Dendritic cell treated with granulocyte-macrophage colony-stimulating factor and Interleukin-4, amounts not matched to agents 40 ng/mL and 50 ng/mL, for 4 days (primary cell): ENCODE data around the gene CUL9.

Experiments
- H3K27ac Mint-ChIP-seq: one replicate; pipeline ENCODE4 v1.8.0; 2022; ENCODE audit warnings: mild to moderate bottlenecking, mixed read lengths
- H3K27me3 Mint-ChIP-seq: one replicate; pipeline ENCODE4 v1.8.0; 2022; ENCODE audit warnings: mild to moderate bottlenecking, mixed read lengths
- H3K36me3 Mint-ChIP-seq: one replicate; pipeline ENCODE4 v1.8.0; 2022; ENCODE audit warnings: low read depth, mixed read lengths
- H3K4me1 Mint-ChIP-seq: one replicate; pipeline ENCODE4 v1.8.0; 2022; ENCODE audit warnings: low read depth, mixed read lengths
- H3K4me3 Mint-ChIP-seq: one replicate; pipeline ENCODE4 v1.8.0; 2022; ENCODE audit warnings: mild to moderate bottlenecking, moderate library complexity, mixed read lengths
- H3K9me3 Mint-ChIP-seq: one replicate; pipeline ENCODE4 v1.8.0; 2022; ENCODE audit warnings: mixed read lengths
- intact Hi-C: fragments of 100-400 bp; cut with micrococcal nuclease; formaldehyde crosslinking; loops from one replicate; pipeline ENCODE4 v1.15.0; 2022

The CUL9 gene

DNA sequence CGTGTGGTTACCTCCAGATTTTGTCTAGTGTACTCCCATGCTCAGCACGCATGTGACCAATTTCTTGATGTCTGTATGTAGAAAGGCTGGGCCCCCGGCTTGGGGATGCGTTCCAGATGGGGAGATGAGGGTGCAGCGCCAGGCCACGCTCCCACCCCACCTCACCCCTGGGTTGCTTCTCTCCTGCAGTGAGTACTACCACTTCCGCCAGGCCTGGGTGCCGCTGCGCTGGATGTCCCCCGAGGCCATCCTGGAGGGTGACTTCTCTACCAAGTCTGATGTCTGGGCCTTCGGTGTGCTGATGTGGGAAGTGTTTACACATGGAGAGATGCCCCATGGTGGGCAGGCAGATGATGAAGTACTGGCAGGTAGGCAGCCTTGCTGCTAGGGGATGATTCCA lies 22.4 kb upstream of the CUL9 start:
- intact Hi-C loops, result no loop called here
- Mint-ChIP-seq H3K4me1 (no peaks in the 10 kb centered on the region), H3K27me3 (peaks cover 3% of the 10 kb centered on the region), H3K36me3 (no peaks in the 10 kb centered on the region), H3K9me3 (no peaks in the 10 kb centered on the region), H3K27ac (no peak overlapping the region), H3K4me3 (no peak overlapping the region)

DNA sequence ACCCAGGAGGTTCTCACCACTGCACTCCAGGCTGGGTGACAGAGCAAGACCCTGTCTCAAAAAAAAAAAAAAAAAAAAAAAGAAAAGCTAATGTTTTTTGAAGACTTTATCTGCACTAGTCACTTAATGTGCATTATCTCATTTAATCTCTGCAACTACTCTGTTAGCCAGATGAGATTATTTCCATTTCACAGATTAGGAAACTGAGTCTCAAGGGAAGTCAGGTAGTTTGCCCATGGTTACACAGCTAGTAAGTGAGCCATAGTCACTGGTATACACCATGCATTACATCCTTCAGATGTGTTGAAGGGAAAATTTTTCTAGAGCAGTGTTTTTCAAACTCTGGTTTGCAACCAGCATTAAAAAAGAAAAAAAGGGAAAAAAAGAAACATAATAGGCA lies 18.1 kb upstream of the CUL9 start:
- no peaks in the 10 kb centered on the region for H3K4me1 Mint-ChIP-seq
- intact Hi-C loops, result no loop called here
- H3K9me3 Mint-ChIP-seq, result no peaks in the 10 kb centered on the region

GRCh38 chr6:43170417-43170930 lies 11.5 kb upstream of the CUL9 start:
- peak overlapping the region; percentile 95 for H3K4me3 Mint-ChIP-seq
- H3K27ac Mint-ChIP-seq, result peak overlapping the region; percentile 95
- H3K9me3 Mint-ChIP-seq, result no peaks in the 10 kb centered on the region
- intact Hi-C loops, result loop anchor here (5.0 kb wide), 1 partner anchor 57 kb away; the partner anchor contains the start of gene DNPH1
- peaks cover 40% of the 10 kb centered on the region for H3K36me3 Mint-ChIP-seq
- peaks cover 41% of the 10 kb centered on the region for H3K4me1 Mint-ChIP-seq
- H3K27me3 Mint-ChIP-seq, result no peaks in the 10 kb centered on the region

More for the DNA sequence above, 18.1 kb upstream of the CUL9 start:
- Mint-ChIP-seq H3K36me3 (no peaks in the 10 kb centered on the region), H3K27me3 (peaks cover 3% of the 10 kb centered on the region), H3K4me3 (no peak overlapping the region), H3K27ac (no peak overlapping the region)

DNA sequence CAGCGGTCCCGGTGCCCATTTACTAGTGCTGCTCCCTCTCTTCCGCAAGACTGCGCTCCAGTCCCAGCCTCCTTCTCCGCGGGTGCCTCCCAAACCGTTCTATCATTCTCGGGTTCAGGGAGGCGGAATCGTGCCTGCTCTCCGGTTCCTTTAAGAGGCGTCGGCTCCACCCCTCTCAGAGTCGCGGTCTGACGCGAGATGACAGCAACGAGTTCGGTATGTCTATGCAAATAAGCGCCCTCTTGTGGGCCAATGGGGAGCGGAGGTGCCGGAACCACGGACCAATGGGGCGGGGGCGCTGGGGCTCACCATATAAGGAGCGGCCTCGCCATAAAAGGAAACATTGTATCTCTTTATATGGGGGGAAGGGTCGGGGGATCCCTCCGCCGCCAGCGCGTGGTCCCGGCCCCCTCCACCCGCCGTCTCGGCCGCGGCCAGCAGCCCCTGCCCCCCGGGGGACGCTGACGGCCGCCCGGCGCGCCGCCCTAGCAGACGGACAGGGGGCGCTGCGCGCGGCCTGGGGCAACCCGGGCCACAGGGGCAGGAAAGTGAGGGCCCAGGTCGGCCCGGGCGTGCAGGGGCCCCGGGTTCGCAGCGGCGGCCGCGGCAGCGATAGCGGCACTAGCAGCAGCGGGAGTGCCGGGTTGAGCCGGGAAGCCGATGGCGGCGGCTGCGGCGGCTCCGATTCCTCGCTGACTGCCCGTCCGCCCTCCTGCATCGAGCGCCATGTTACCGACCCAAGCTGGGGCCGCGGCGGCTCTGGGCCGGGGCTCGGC lies 10.9 kb upstream of the CUL9 start, which contains the start of gene SRF:
Gene SRF, plus strand, starts transcription at position 339 of the 776 bp plus-strand sequence. Its CDS starts 388 bp downstream, at position 727.
- peak within 1 kb of the TSS; percentile 95 for H3K4me3 Mint-ChIP-seq
- intact Hi-C loops, result loop anchor here (5.0 kb wide), 1 partner anchor 56 kb away; the partner anchor contains the start of gene DNPH1
- H3K27me3 Mint-ChIP-seq, result no peaks in the 10 kb centered on the region
- H3K27ac Mint-ChIP-seq, result peak within 1 kb of the TSS; percentile 95
- no peaks in the 10 kb centered on the region for H3K9me3 Mint-ChIP-seq
- peaks cover 47% of the 10 kb centered on the region for H3K4me1 Mint-ChIP-seq
- H3K36me3 Mint-ChIP-seq, result peaks cover 46% of the 10 kb centered on the region

DNA sequence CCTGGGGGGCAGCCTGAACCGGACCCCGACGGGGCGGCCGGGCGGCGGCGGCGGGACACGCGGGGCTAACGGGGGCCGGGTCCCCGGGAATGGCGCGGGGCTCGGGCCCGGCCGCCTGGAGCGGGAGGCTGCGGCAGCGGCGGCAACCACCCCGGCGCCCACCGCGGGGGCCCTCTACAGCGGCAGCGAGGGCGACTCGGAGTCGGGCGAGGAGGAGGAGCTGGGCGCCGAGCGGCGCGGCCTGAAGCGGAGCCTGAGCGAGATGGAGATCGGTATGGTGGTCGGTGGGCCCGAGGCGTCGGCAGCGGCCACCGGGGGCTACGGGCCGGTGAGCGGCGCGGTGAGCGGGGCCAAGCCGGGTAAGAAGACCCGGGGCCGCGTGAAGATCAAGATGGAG lies 10.3 kb upstream of the CUL9 start:
- Mint-ChIP-seq H3K4me1 (peaks cover 51% of the 10 kb centered on the region), H3K27me3 (no peaks in the 10 kb centered on the region), H3K4me3 (peak overlapping the region; percentile 95), H3K36me3 (peaks cover 52% of the 10 kb centered on the region), H3K27ac (peak overlapping the region; percentile 95), H3K9me3 (no peaks in the 10 kb centered on the region)
- intact Hi-C loops, result loop anchor here (5.0 kb wide), 1 partner anchor 56 kb away; the partner anchor contains the start of gene DNPH1

DNA sequence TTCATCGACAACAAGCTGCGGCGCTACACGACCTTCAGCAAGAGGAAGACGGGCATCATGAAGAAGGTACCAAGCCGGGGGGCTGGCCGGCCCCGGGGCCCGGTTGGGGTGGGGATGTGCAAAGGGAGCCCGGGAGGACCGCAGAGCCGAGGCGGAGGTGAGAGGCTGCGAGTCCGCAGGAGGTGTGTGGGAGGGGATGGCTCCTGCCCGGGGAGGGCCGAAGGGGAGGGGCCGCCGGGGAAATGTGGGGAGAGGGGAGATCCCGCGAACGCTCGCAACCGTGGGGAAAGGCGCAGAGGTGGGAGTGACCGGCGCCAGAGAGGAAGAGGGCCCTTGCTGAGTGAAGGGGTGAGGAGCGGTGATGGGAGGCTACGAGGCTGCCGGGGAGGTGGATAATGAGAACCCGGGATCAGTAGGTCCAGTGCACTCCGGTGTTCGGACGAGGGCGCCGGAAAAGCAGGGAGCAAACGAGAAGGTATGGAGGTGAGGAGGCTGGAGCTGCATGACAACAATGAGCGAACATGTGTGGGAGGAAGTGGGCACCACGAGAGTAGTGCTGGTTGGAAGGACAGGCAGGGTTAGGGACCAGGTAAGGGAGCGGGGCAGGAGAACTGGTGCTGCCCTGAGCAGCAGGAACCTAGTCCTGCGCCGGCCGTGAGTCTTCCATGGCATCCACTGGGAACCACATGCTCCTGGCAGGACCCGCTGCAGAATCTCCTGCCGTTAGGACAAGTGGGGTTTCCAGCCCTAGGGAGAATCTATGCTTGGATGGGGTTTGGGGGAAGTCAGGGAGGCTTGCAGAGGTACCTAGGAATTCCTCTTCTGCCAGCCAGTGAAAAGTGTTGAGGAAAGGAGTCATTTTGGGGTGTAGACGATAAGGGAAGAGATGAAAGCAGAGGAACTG lies 9.6 kb upstream of the CUL9 start:
- peak overlapping the region; percentile 95 for H3K4me3 Mint-ChIP-seq
- peaks cover 57% of the 10 kb centered on the region for H3K36me3 Mint-ChIP-seq
- no peaks in the 10 kb centered on the region for H3K9me3 Mint-ChIP-seq
- H3K27ac Mint-ChIP-seq, result peak overlapping the region; percentile 95
- H3K4me1 Mint-ChIP-seq, result peaks cover 51% of the 10 kb centered on the region
- intact Hi-C loops, result loop anchor here (5.0 kb wide), 1 partner anchor 55 kb away; the partner anchor contains the start of gene DNPH1
- no peaks in the 10 kb centered on the region for H3K27me3 Mint-ChIP-seq

DNA sequence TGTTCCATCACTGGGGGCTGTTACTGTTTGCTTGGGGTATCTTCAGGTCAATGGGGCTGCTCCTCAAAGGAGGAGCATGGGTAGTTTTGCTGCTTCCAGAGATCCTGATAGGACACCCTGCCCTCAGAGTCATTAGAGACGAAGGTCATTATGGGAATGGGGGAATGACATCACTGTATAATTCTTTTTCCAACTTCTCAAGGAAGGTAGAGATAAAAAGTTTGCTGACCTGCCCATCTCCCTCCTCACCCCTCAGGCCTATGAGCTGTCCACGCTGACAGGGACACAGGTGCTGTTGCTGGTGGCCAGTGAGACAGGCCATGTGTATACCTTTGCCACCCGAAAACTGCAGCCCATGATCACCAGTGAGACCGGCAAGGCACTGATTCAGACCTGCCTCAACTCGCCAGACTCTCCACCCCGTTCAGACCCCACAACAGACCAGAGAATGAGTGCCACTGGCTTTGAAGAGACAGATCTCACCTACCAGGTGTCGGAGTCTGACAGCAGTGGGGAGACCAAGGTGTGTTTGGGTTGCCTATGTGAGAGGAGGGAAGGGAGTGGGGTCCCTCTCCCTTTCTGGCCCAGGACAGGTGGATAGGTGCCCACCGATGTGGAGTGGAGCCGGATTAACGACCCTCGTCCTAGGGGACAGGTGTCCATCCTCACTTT lies 8.3 kb upstream of the CUL9 start:
- Mint-ChIP-seq H3K27ac (peak overlapping the region; percentile 95), H3K36me3 (peaks cover 71% of the 10 kb centered on the region), H3K27me3 (no peaks in the 10 kb centered on the region), H3K9me3 (no peaks in the 10 kb centered on the region), H3K4me1 (peaks cover 56% of the 10 kb centered on the region), H3K4me3 (peak overlapping the region; percentile 95)
- intact Hi-C loops, result loop anchor here (1.0 to 5.0 kb wide), 3 partner anchors 9 to 115 kb away; partner anchors contain the start of genes CUL9, DNPH1, KLC4 and MRPL2

DNA sequence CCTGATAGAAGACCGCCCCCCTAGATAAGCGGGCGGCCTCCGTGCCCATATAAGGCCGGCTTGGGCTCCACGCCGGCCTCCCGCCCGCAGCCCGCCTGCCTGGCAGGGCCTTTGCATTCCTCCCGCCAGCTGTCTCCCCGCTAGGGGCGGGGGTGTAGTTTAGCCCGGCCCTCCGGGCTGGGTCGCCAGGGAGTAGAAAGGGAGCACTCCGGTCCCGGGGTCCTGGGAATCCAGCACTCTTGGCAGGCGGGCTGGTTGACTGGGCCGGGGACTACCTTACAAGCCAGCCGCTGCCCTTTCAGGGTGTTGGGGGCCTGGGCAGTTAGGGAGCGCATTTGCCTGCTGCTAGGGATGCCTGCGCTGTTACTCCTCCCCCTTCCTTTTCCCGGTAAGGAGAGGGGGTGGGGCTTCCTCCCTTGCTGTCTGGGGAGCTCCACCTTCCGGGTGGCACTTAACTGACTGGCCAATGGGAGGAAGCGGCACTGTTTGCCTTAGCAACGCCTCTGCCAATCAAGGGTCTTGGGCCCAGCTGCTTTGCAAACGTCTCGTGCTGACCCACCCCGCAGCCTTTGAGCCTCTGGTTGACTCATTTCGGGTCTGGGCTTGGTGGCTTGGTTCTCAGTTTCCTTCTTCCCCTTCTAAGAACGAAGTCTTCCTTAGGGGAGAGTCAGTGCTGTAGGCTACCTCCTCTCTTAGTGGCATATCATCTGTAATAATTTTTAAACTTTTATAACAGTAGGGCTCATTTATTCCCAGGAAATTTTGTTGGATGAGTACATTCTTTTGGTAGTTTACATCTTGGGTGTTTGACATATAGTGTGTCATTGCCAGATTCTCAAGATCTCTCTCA lies 7.5 kb upstream of the CUL9 start:
- peak overlapping the region; percentile 79 for H3K4me3 Mint-ChIP-seq
- peaks cover 79% of the 10 kb centered on the region for H3K36me3 Mint-ChIP-seq
- intact Hi-C loops, result loop anchor here (1.0 to 5.0 kb wide), 3 partner anchors 8 to 116 kb away; partner anchors contain the start of genes CUL9, DNPH1, KLC4 and MRPL2
- H3K9me3 Mint-ChIP-seq, result no peaks in the 10 kb centered on the region
- no peaks in the 10 kb centered on the region for H3K27me3 Mint-ChIP-seq
- H3K4me1 Mint-ChIP-seq, result peaks cover 56% of the 10 kb centered on the region
- H3K27ac Mint-ChIP-seq, result peak overlapping the region; percentile 95

DNA sequence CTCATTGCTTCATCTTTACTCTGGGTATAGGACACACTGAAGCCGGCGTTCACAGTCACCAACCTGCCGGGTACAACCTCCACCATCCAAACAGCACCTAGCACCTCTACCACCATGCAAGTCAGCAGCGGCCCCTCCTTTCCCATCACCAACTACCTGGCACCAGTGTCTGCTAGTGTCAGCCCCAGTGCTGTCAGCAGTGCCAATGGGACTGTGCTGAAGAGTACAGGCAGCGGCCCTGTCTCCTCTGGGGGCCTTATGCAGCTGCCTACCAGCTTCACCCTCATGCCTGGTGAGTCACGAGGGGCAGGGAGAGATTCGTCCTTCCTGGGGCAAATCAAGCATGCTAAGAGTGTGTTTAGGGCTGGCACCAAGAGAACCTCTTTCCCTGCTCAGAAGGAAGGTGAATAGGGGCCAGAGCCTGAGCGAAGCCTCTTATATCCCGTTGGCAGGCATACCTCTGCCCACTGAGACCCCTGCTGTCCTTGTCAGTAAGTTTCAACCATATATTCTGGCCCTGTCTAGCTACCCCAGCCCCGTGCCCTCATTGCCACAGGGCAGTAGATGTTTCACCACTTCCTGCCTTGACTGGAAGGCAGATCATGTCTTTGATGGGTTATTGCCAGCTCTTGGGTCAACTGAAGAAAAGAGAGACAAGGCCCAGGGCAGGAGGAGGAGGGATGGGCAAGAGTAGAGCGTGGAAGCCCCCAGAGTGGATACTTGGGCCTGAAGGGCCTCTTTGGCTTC lies 6.1 kb upstream of the CUL9 start:
- no peaks in the 10 kb centered on the region for H3K9me3 Mint-ChIP-seq
- peak overlapping the region; percentile 5 for H3K4me3 Mint-ChIP-seq
- peaks cover 47% of the 10 kb centered on the region for H3K4me1 Mint-ChIP-seq
- H3K27ac Mint-ChIP-seq, result peak overlapping the region; percentile 95
- intact Hi-C loops, result loop anchor here (2.0 kb wide), 1 partner anchor 117 kb away; the partner anchor contains the start of genes KLC4 and MRPL2
- H3K36me3 Mint-ChIP-seq, result peaks cover 81% of the 10 kb centered on the region
- H3K27me3 Mint-ChIP-seq, result no peaks in the 10 kb centered on the region

GRCh38 chr6:43176423-43176786 lies 5.6 kb upstream of the CUL9 start:
- Mint-ChIP-seq H3K27me3 (no peaks in the 10 kb centered on the region), H3K27ac (peak overlapping the region; percentile 95), H3K4me1 (peaks cover 52% of the 10 kb centered on the region), H3K9me3 (no peaks in the 10 kb centered on the region), H3K36me3 (peaks cover 76% of the 10 kb centered on the region), H3K4me3 (no peak overlapping the region)
- intact Hi-C loops, result no loop called here

DNA sequence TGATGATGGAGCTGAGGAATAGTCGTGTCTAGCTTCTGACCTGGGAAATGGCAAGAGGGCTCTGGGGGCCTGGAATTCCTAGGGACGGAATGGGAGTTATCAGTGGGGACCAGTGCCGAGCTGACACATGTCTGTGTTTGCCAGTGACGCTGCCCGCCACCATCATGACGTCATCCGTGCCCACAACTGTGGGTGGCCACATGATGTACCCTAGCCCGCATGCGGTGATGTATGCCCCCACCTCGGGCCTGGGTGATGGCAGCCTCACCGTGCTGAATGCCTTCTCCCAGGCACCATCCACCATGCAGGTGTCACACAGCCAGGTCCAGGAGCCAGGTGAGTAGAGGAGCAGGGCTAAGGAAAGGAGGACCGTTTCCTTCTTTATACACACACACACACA lies 3.8 kb upstream of the CUL9 start:
- Mint-ChIP-seq H3K4me1 (peaks cover 56% of the 10 kb centered on the region), H3K9me3 (no peaks in the 10 kb centered on the region), H3K27ac (no peak overlapping the region), H3K27me3 (no peaks in the 10 kb centered on the region), H3K4me3 (no peak overlapping the region), H3K36me3 (peaks cover 73% of the 10 kb centered on the region)
- intact Hi-C loops, result no loop called here
